Liver (tissue), 3 donors: ENCODE data around the gene PAQR3.
"Not testable (repeated sequence)": the region's sequence is repeated elsewhere in the genome, so short reads cannot be mapped to it uniquely, and the experiment has no call there.

Experiments
- EGR1 ChIP-seq, 2 donors: IDR thresholded peaks; 2 replicates each; pipeline ENCODE4 v1.6.1; 2016 to 2018; ENCODE audit warnings: antibody characterized with exemption in 2 of 2, low read depth in 2 of 2
- GABPA ChIP-seq, 2 donors: IDR thresholded peaks in 1 of 2; conservative IDR thresholded peaks in 1 of 2; 2 replicates each; pipeline ENCODE4 v1.6.1; 2016; ENCODE audit warnings: antibody characterized with exemption in 2 of 2, mild to moderate bottlenecking in 1 of 2, moderate library complexity in 1 of 2
- HNF4G ChIP-seq: IDR thresholded peaks from 2 replicates; pipeline ENCODE4 v1.6.1; 2016; ENCODE audit warnings: antibody characterized with exemption
- JUND ChIP-seq, 2 donors: IDR thresholded peaks; 2 replicates each; pipeline ENCODE4 v1.6.1; 2016; ENCODE audit warnings: antibody characterized with exemption in 2 of 2
- RAD21 ChIP-seq, 2 donors: IDR thresholded peaks; 2 replicates each; pipeline ENCODE4 v1.6.1; 2016; ENCODE audit warnings: antibody characterized with exemption in 2 of 2, mild to moderate bottlenecking in 2 of 2
- RXRA ChIP-seq, 2 donors: IDR thresholded peaks; 2 replicates each; pipeline ENCODE4 v1.6.1; 2017 to 2018; ENCODE audit warnings: antibody characterized with exemption in 2 of 2, mild to moderate bottlenecking in 1 of 2
- TAF1 ChIP-seq: conservative IDR thresholded peaks from 2 replicates; pipeline ENCODE4 v1.6.1; 2016; ENCODE audit warnings: antibody characterized with exemption, mild to moderate bottlenecking
- YY1 ChIP-seq: IDR thresholded peaks from 2 replicates; pipeline ENCODE4 v1.6.1; 2016; ENCODE audit warnings: antibody characterized with exemption, mild to moderate bottlenecking
- TF ChIP-seq, protein P1 (sequence below): fragments of 150-350 bp; IDR thresholded peaks from 2 replicates; pipeline ENCODE4 v1.5.1; 2017; ENCODE audit warnings: improper control_type of control experiment, low read depth, low read length; ENCODE audit not compliant: missing input control
- TF ChIP-seq, protein P2 (sequence below): IDR thresholded peaks from 2 replicates; pipeline ENCODE4 v1.6.1; 2016; ENCODE audit warnings: antibody characterized with exemption
- TF ChIP-seq, protein P3 (sequence below): IDR thresholded peaks from 2 replicates; pipeline ENCODE4 v1.6.1; 2016; ENCODE audit warnings: antibody characterized with exemption
- TF ChIP-seq, protein P4 (sequence below): IDR thresholded peaks from 2 replicates; pipeline ENCODE4 v1.6.1; 2016; ENCODE audit warnings: antibody characterized with exemption, mild to moderate bottlenecking
- donor health status: healthy.
- donor health status: healthy.

DNA sequence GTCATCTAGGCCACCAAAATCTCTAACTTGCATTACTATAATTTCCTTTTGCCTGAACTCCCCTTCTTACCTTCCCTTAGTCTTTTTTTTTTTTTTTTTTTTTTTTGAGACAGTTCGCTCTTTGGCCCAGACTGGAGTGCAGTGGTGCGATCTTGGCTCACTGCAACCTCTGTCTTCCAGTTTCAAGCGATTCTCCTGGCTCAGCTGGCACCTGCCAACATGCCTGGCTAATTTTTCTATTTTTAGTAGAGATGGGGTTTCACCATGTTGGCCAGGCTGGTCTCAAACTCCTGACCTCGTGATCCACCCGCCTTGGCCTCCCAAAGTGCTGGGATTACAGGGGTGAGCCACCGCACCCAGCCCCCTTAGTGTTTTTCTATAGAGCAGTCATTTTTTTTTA lies 30.3 kb downstream of the PAQR3 start:
- TF ChIP-seq, protein P1, sequence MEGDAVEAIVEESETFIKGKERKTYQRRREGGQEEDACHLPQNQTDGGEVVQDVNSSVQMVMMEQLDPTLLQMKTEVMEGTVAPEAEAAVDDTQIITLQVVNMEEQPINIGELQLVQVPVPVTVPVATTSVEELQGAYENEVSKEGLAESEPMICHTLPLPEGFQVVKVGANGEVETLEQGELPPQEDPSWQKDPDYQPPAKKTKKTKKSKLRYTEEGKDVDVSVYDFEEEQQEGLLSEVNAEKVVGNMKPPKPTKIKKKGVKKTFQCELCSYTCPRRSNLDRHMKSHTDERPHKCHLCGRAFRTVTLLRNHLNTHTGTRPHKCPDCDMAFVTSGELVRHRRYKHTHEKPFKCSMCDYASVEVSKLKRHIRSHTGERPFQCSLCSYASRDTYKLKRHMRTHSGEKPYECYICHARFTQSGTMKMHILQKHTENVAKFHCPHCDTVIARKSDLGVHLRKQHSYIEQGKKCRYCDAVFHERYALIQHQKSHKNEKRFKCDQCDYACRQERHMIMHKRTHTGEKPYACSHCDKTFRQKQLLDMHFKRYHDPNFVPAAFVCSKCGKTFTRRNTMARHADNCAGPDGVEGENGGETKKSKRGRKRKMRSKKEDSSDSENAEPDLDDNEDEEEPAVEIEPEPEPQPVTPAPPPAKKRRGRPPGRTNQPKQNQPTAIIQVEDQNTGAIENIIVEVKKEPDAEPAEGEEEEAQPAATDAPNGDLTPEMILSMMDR, result not testable (repeated sequence)
- TF ChIP-seq GABPA (IDR thresholded peaks at IDR 0.05 in 1 of 2, conservative IDR thresholded peaks at IDR 0.05 in 1 of 2); RAD21 (IDR thresholded peaks at IDR 0.05); RXRA (IDR thresholded peaks at IDR 0.05); EGR1 (IDR thresholded peaks at IDR 0.05; ENCODE audit: low read depth in 2 of 2); HNF4G; TAF1; JUND (IDR thresholded peaks at IDR 0.05); YY1: not testable (repeated sequence)
- TF ChIP-seq, protein P2, sequence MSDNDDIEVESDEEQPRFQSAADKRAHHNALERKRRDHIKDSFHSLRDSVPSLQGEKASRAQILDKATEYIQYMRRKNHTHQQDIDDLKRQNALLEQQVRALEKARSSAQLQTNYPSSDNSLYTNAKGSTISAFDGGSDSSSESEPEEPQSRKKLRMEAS, result not testable (repeated sequence)
- TF ChIP-seq, protein P3, sequence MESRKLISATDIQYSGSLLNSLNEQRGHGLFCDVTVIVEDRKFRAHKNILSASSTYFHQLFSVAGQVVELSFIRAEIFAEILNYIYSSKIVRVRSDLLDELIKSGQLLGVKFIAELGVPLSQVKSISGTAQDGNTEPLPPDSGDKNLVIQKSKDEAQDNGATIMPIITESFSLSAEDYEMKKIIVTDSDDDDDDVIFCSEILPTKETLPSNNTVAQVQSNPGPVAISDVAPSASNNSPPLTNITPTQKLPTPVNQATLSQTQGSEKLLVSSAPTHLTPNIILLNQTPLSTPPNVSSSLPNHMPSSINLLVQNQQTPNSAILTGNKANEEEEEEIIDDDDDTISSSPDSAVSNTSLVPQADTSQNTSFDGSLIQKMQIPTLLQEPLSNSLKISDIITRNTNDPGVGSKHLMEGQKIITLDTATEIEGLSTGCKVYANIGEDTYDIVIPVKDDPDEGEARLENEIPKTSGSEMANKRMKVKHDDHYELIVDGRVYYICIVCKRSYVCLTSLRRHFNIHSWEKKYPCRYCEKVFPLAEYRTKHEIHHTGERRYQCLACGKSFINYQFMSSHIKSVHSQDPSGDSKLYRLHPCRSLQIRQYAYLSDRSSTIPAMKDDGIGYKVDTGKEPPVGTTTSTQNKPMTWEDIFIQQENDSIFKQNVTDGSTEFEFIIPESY, result not testable (repeated sequence)
- TF ChIP-seq, protein P4, sequence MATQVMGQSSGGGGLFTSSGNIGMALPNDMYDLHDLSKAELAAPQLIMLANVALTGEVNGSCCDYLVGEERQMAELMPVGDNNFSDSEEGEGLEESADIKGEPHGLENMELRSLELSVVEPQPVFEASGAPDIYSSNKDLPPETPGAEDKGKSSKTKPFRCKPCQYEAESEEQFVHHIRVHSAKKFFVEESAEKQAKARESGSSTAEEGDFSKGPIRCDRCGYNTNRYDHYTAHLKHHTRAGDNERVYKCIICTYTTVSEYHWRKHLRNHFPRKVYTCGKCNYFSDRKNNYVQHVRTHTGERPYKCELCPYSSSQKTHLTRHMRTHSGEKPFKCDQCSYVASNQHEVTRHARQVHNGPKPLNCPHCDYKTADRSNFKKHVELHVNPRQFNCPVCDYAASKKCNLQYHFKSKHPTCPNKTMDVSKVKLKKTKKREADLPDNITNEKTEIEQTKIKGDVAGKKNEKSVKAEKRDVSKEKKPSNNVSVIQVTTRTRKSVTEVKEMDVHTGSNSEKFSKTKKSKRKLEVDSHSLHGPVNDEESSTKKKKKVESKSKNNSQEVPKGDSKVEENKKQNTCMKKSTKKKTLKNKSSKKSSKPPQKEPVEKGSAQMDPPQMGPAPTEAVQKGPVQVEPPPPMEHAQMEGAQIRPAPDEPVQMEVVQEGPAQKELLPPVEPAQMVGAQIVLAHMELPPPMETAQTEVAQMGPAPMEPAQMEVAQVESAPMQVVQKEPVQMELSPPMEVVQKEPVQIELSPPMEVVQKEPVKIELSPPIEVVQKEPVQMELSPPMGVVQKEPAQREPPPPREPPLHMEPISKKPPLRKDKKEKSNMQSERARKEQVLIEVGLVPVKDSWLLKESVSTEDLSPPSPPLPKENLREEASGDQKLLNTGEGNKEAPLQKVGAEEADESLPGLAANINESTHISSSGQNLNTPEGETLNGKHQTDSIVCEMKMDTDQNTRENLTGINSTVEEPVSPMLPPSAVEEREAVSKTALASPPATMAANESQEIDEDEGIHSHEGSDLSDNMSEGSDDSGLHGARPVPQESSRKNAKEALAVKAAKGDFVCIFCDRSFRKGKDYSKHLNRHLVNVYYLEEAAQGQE, result not testable (repeated sequence)
